Small intestine (tissue), 7 donors: ENCODE measurements around the gene BAIAP2. TPM values are rescaled to one million over a fixed set of nuclear protein-coding genes. Genes with fewer than 3 reads are reported as not detected.
A peak's percentile ranks its signal among the peaks of the same experiment; 100 is the strongest.

ENCODE experiments used
- DNase-seq, 2 donors: peaks; one replicate each; pipeline versions ENCODE4 v3.0.0 to v3.0.0-alpha.2; 2013
- FAIRE-seq: peaks from 2 replicates; lab custom pipeline; 2012; peaks lifted over from hg19 to GRCh38; lab: Jason Lieb, UNC
- H3K27ac ChIP-seq, 3 donors: one replicate each; pipeline ENCODE4 v1.5.1; 2013; ENCODE audit warnings: low read length in 2 of 3, mild to moderate bottlenecking in 2 of 3, control low read depth in 1 of 3, inconsistent platforms in 1 of 3, low read depth in 1 of 3, moderate library complexity in 1 of 3
- H3K27me3 ChIP-seq, 3 donors: one replicate each; pipeline ENCODE4 v1.6.1; 2013; ENCODE audit warnings: low read length in 3 of 3, inconsistent platforms in 1 of 3; ENCODE audit not compliant: control insufficient read depth in 3 of 3, insufficient read depth in 3 of 3
- H3K36me3 ChIP-seq, 3 donors: one replicate each; pipeline ENCODE4 v1.6.1; 2013; ENCODE audit warnings: low read length in 3 of 3, inconsistent platforms in 1 of 3, low read depth in 1 of 3, mild to moderate bottlenecking in 1 of 3, moderate library complexity in 1 of 3; ENCODE audit not compliant: control insufficient read depth in 3 of 3, insufficient read depth in 2 of 3
- H3K4me1 ChIP-seq, 3 donors: one replicate each; pipeline ENCODE4 v1.6.1; 2013; ENCODE audit warnings: low read length in 2 of 3, inconsistent platforms in 1 of 3, low read depth in 1 of 3, mild to moderate bottlenecking in 1 of 3, moderate library complexity in 1 of 3; ENCODE audit not compliant: control insufficient read depth in 3 of 3, insufficient read depth in 2 of 3
- H3K4me3 ChIP-seq, 3 donors: one replicate each; pipeline ENCODE4 v1.5.1; 2013; ENCODE audit warnings: low read length in 3 of 3, control low read depth in 1 of 3, inconsistent platforms in 1 of 3, low read depth in 1 of 3, mild to moderate bottlenecking in 1 of 3, moderate library complexity in 1 of 3
- H3K9me3 ChIP-seq, 2 donors: one replicate each; pipeline ENCODE4 v1.6.1; 2013; ENCODE audit warnings: low read depth in 1 of 2, low read length in 1 of 2; ENCODE audit not compliant: control insufficient read depth in 2 of 2, insufficient read depth in 1 of 2
- WGBS, 3 donors: extraction: QIAGEN DNeasy Blood & Tissue Kit; methylation state at CpG; one replicate each; pipeline ENCODE4 v1.1.7; 2013; 5-methylcytosine and 5-hydroxymethylcytosine counted together
- polyA plus RNA-seq, 4 donors: library from polyadenylated mRNA; stranded (reverse) in 3 of 4; unstranded in 1 of 4; fragments of 200-250 nt in 3 of 4; fragments of 120-200 nt in 1 of 4; gene quantifications; one replicate each; pipeline versions ENCODE4 v1.2.1 to v1.2.3, GENCODE V29; 2013
- donor health status: healthy with polysubstance abuse.
- donor health status: control.
- donor health status: control.
- donor health status: Bipolar disorder and iron deficiency.
- donor health status: healthy.

BAIAP2 gene
- polyA plus RNA-seq, 4 donors: 1.8 to 14.5 (median 7.5) TPM

GRCh38 chr17:81099888-81100287 lies 64.9 kb downstream of the BAIAP2 start:
- H3K27ac ChIP-seq: no peak overlapping the region
- no peak for DNase-seq
- FAIRE-seq: no peak
- peaks cover 0 to 32% (median 0%) of the 10 kb centered on the region in 3 donors for H3K36me3 ChIP-seq
- H3K4me1 ChIP-seq: peaks cover 0 to 17% (median 6%) of the 10 kb centered on the region in 3 donors
- no peaks in the 10 kb centered on the region for H3K27me3 ChIP-seq
- no peak overlapping the region for H3K4me3 ChIP-seq
- no peaks in the 10 kb centered on the region for H3K9me3 ChIP-seq
- WGBS, 3 donors: 95 to 96% (median 96%) methylated on average over 23 of the region's 23 CpGs

- Histone ChIP-seq H3K36me3 (peaks cover 0 to 38% (median 0%) of the 10 kb centered on the region in 3 donors), H3K4me1 (peaks cover 0 to 11% (median 2%) of the 10 kb centered on the region in 3 donors), H3K27me3 (no peaks in the 10 kb centered on the region), H3K9me3 (no peaks in the 10 kb centered on the region), H3K27ac (no peak overlapping the region), H3K4me3 (no peak overlapping the region)
- WGBS, 3 donors: 93 to 95% (median 94%) methylated on average over 7 to 10 of the region's 10 CpGs
- no peak for DNase-seq
- FAIRE-seq: no peak
Measured at GRCh38 chr17:81100668-81101067, 65.7 kb downstream of the BAIAP2 start.

GRCh38 chr17:81101614-81102306 lies 66.8 kb downstream of the BAIAP2 start:
- peak; percentile 79 to 84 for DNase-seq
- Histone ChIP-seq H3K9me3 (no peaks in the 10 kb centered on the region), H3K36me3 (peaks cover 0 to 47% (median 0%) of the 10 kb centered on the region in 3 donors), H3K4me3 (no peak overlapping the region), H3K4me1 (peaks cover 0 to 11% (median 0%) of the 10 kb centered on the region in 3 donors), H3K27ac (no peak overlapping the region), H3K27me3 (no peaks in the 10 kb centered on the region)
- FAIRE-seq: no peak
- 36 to 42% (median 38%) methylated on average over 33 of the region's 33 CpGs for WGBS, 3 donors

- 79 to 87% (median 82%) methylated on average over 12 of the region's 12 CpGs for WGBS, 3 donors
- H3K27me3 ChIP-seq: no peaks in the 10 kb centered on the region
- peaks cover 0 to 6% (median 0%) of the 10 kb centered on the region in 3 donors for H3K4me1 ChIP-seq
- H3K27ac ChIP-seq: no peak overlapping the region
- FAIRE-seq (no peak), DNase-seq (no peak)
- peaks cover 0 to 53% (median 0%) of the 10 kb centered on the region in 3 donors for H3K36me3 ChIP-seq
- no peaks in the 10 kb centered on the region for H3K9me3 ChIP-seq
- H3K4me3 ChIP-seq: no peak overlapping the region
Measured at GRCh38 chr17:81102352-81102751, 67.4 kb downstream of the BAIAP2 start.

GRCh38 chr17:81102869-81103268 lies 67.9 kb downstream of the BAIAP2 start:
- Histone ChIP-seq H3K9me3 (no peaks in the 10 kb centered on the region), H3K36me3 (peaks cover 0 to 57% (median 0%) of the 10 kb centered on the region in 3 donors), H3K27me3 (no peaks in the 10 kb centered on the region), H3K4me1 (peaks cover 0 to 4% (median 0%) of the 10 kb centered on the region in 3 donors), H3K4me3 (no peak overlapping the region), H3K27ac (no peak overlapping the region)
- 92 to 96% (median 93%) methylated on average over 13 to 17 of the region's 17 CpGs for WGBS, 3 donors
- DNase-seq: no peak
- FAIRE-seq: no peak

GRCh38 chr17:81103379-81103778 lies 68.4 kb downstream of the BAIAP2 start:
- FAIRE-seq: no peak
- H3K4me1 ChIP-seq: peaks cover 0 to 9% (median 0%) of the 10 kb centered on the region in 3 donors
- 89 to 93% (median 91%) methylated on average over 16 to 20 of the region's 20 CpGs for WGBS, 3 donors
- H3K36me3 ChIP-seq: peaks cover 0 to 57% (median 0%) of the 10 kb centered on the region in 3 donors
- no peaks in the 10 kb centered on the region for H3K9me3 ChIP-seq
- H3K27ac ChIP-seq: no peak overlapping the region
- no peaks in the 10 kb centered on the region for H3K27me3 ChIP-seq
- no peak overlapping the region for H3K4me3 ChIP-seq
- DNase-seq: no peak

- Histone ChIP-seq H3K27ac (no peak overlapping the region), H3K4me3 (no peak overlapping the region), H3K9me3 (no peaks in the 10 kb centered on the region), H3K4me1 (peaks cover 0 to 9% (median 0%) of the 10 kb centered on the region in 3 donors), H3K27me3 (no peaks in the 10 kb centered on the region), H3K36me3 (peaks cover 0 to 53% (median 0%) of the 10 kb centered on the region in 3 donors)
- FAIRE-seq (no peak), DNase-seq (no peak)
- WGBS, 3 donors: 85 to 89% (median 89%) methylated on average over 11 to 24 of the region's 24 CpGs
Measured at GRCh38 chr17:81106716-81107115, 71.8 kb downstream of the BAIAP2 start.

- Histone ChIP-seq H3K27ac (no peak overlapping the region), H3K9me3 (no peaks in the 10 kb centered on the region), H3K27me3 (no peaks in the 10 kb centered on the region), H3K4me3 (no peak overlapping the region), H3K36me3 (peaks cover 0 to 65% (median 0%) of the 10 kb centered on the region in 3 donors), H3K4me1 (peaks cover 0 to 9% (median 0%) of the 10 kb centered on the region in 3 donors)
- DNase-seq (peak; percentile 40 to 57), FAIRE-seq (no peak)
- 40 to 70% (median 41%) methylated on average over 9 of the region's 9 CpGs for WGBS, 3 donors
Measured at GRCh38 chr17:81108220-81108619, 73.3 kb downstream of the BAIAP2 start.
